Cortex of kidney (tissue), 1 donor: ENCODE results near the gene TMEM106A.
"Not testable (repeated sequence)": the region's sequence is repeated elsewhere in the genome, so short reads cannot be mapped to it uniquely, and the experiment has no call there.

Experiments
- DNase-seq: peaks from one replicate; lab custom pipeline; 2025; lab: John Stamatoyannopoulos, UW

The TMEM106A gene

GRCh38 chr17:43211480-43212402, at the start of gene TMEM106A:
TSS of gene TMEM106A (plus strand) at chr17:43211875. CDS start at chr17:43213042, 1,167 bp downstream.
- no peak for DNase-seq

- DNase-seq: not testable (repeated sequence)
Measured at GRCh38 chr17:43165971-43166370, 45.7 kb upstream of the TMEM106A start.

GRCh38 chr17:43169561-43170139, 42.0 kb upstream of the TMEM106A start:
- no peak for DNase-seq

GRCh38 chr17:43170140-43170765, 41.4 kb upstream of the TMEM106A start:
- DNase-seq: no peak

- DNase-seq: no peak
Measured at GRCh38 chr17:43170766-43171585, 40.7 kb upstream of the TMEM106A start, which contains the start of gene NBR1. TSS of gene NBR1 (plus strand) at chr17:43171214. CDS start at chr17:43175800, 4,586 bp downstream.

- no peak for DNase-seq
Measured at GRCh38 chr17:43171586-43172487, 39.8 kb upstream of the TMEM106A start.

GRCh38 chr17:43175213-43176118, 36.2 kb upstream of the TMEM106A start:
- no peak for DNase-seq

GRCh38 chr17:43176119-43176570, 35.5 kb upstream of the TMEM106A start:
- DNase-seq: no peak

- DNase-seq: no peak
Measured at GRCh38 chr17:43183921-43184320, 27.8 kb upstream of the TMEM106A start.

GRCh38 chr17:43186656-43187055, 25.0 kb upstream of the TMEM106A start:
- not testable (repeated sequence) for DNase-seq

GRCh38 chr17:43193251-43193650, 18.4 kb upstream of the TMEM106A start:
- DNase-seq: no peak

GRCh38 chr17:43199633-43200032, 12.0 kb upstream of the TMEM106A start:
- no peak for DNase-seq

- no peak for DNase-seq
Measured at GRCh38 chr17:43200127-43200526, 11.5 kb upstream of the TMEM106A start.

- not testable (repeated sequence) for DNase-seq
Measured at GRCh38 chr17:43203013-43203412, 8.7 kb upstream of the TMEM106A start.

GRCh38 chr17:43210576-43210975, 1.1 kb upstream of the TMEM106A start:
- DNase-seq: no peak

- no peak for DNase-seq
Measured at GRCh38 chr17:43211123-43211479, 574 bp upstream of the TMEM106A start.

GRCh38 chr17:43212641-43213490, 1.2 kb downstream of the TMEM106A start:
- no peak for DNase-seq

GRCh38 chr17:43213545-43213944, 1.9 kb downstream of the TMEM106A start:
- DNase-seq: no peak

GRCh38 chr17:43215341-43215740, 3.7 kb downstream of the TMEM106A start:
- DNase-seq: no peak
